ENCODE data around the gene RFX8. TPM values are rescaled to one million over a fixed set of nuclear protein-coding genes. Genes with fewer than 3 reads are reported as not detected.

Gene RFX8
- total and polyA plus RNA-seq, 2 donors (not counting 3 experiments of a cell fraction or from before 2014, with no cell fraction given), result 0.21 to 1.00 TPM

- peak; percentile 80 for FAIRE-seq
These were observed 94.5 kb downstream of the RFX8 start for GRCh38 chr2:101380376-101380775.

GRCh38 chr2:101379091-101379490, 95.8 kb downstream of the RFX8 start:
- ChIA-PET CTCF (interaction anchor here (1.4 to 6.3 kb wide), 3 partner anchors 10 to 308 kb away, joined by 3 to 41 read pairs (median 5); no protein-coding TSS in a partner anchor), POLR2A (no interaction called here)
- H3K4me1 ChIP-seq (ENCODE audit: control insufficient read depth, extremely low read depth, insufficient read depth, low read length), result peaks cover 8% of the 10 kb centered on the region
- H3K4me3 ChIP-seq (replicated peaks in 1 of 3; ENCODE audit: insufficient read depth in 1 of 3, low read depth in 1 of 3, low read length in 3 of 3), result no peak overlapping the region
- no peak overlapping the region for H2AFZ ChIP-seq (ENCODE audit: low read depth, low read length)
- no peaks in the 10 kb centered on the region for H3K9me3 ChIP-seq (replicated peaks; ENCODE audit: control insufficient read depth, insufficient read depth, low read length)
- no peak overlapping the region for H3K4me2 ChIP-seq (ENCODE audit: insufficient read depth, low read length)
- no peak overlapping the region for H3K27ac ChIP-seq (ENCODE audit: insufficient read depth, low read depth, low read length)
- TF ChIP-seq POLR2AphosphoS5 (IDR thresholded peaks at IDR 0.05; ENCODE audit: insufficient read depth, low read depth, low read length) (no peak), POLR2A (IDR thresholded peaks at IDR 0.05; ENCODE audit: low read depth, low read length) (no peak), MAX (IDR thresholded peaks at IDR 0.05; ENCODE audit: insufficient read depth, insufficient read length) (no peak), JUN (IDR thresholded peaks at IDR 0.05; ENCODE audit: borderline replicate concordance, insufficient read depth, insufficient read length, low read depth) (no peak), CTCF (IDR thresholded peaks at IDR 0.05; ENCODE audit: extremely low read depth in 1 of 2, insufficient read depth in 1 of 2, low read depth in 1 of 2, low read length in 2 of 2) (no peak), FOS (IDR thresholded peaks at IDR 0.05; ENCODE audit: borderline replicate concordance, insufficient read depth, low read length) (no peak)
- no peaks in the 10 kb centered on the region for H3K79me2 ChIP-seq (ENCODE audit: control insufficient read depth, insufficient read depth, low read length)
- FAIRE-seq (no peak), DNase-seq (ENCODE audit: low read depth, low spot score) (no peak)
- no peaks in the 10 kb centered on the region for H4K20me1 ChIP-seq (replicated peaks; ENCODE audit: control insufficient read depth, extremely low read depth, insufficient read depth, low read length)
- intact Hi-C loops (cut with micrococcal nuclease) (no loop called here), dilution Hi-C loops (cut with MboI; ENCODE audit: extremely low pct_ligation_motif_present, low sequenced_read_pairs) (no loop called here)
- H3K9me1 ChIP-seq (replicated peaks; ENCODE audit: control insufficient read depth, extremely low read depth, insufficient read depth, low read length), result no peaks in the 10 kb centered on the region
- no TSS peak for BruUV-seq (replicated peaks)
- H3K9ac ChIP-seq (replicated peaks; ENCODE audit: extremely low read depth, insufficient read depth, low read length), result no peak overlapping the region
- no peaks in the 10 kb centered on the region for H3K36me3 ChIP-seq (ENCODE audit: control insufficient read depth in 2 of 2, extremely low read depth in 1 of 2, insufficient read depth in 2 of 2, low read length in 2 of 2)
- H3K27me3 ChIP-seq (ENCODE audit: control insufficient read depth in 2 of 2, insufficient read depth in 2 of 2, low read length in 2 of 2), result peaks cover 5 to 8% of the 10 kb centered on the region in 2 experiments

More at GRCh38 chr2:101380376-101380775, 94.5 kb downstream of the RFX8 start:
- Histone ChIP-seq H3K4me2 (ENCODE audit: insufficient read depth, low read length) (no peak overlapping the region), H3K9me3 (replicated peaks; ENCODE audit: control insufficient read depth, insufficient read depth, low read length) (no peaks in the 10 kb centered on the region), H3K4me1 (ENCODE audit: control insufficient read depth, extremely low read depth, insufficient read depth, low read length) (peaks cover 8% of the 10 kb centered on the region), H3K27me3 (ENCODE audit: control insufficient read depth in 2 of 2, insufficient read depth in 2 of 2, low read length in 2 of 2) (peaks cover 11 to 12% of the 10 kb centered on the region in 2 experiments), H2AFZ (ENCODE audit: low read depth, low read length) (no peak overlapping the region), H3K27ac (ENCODE audit: insufficient read depth, low read depth, low read length) (no peak overlapping the region), H3K79me2 (ENCODE audit: control insufficient read depth, insufficient read depth, low read length) (no peaks in the 10 kb centered on the region), H3K9me1 (replicated peaks; ENCODE audit: control insufficient read depth, extremely low read depth, insufficient read depth, low read length) (no peaks in the 10 kb centered on the region), H4K20me1 (replicated peaks; ENCODE audit: control insufficient read depth, extremely low read depth, insufficient read depth, low read length) (no peaks in the 10 kb centered on the region), H3K4me3 (replicated peaks in 1 of 3; ENCODE audit: insufficient read depth in 1 of 3, low read depth in 1 of 3, low read length in 3 of 3) (no peak overlapping the region), H3K9ac (replicated peaks; ENCODE audit: extremely low read depth, insufficient read depth, low read length) (no peak overlapping the region), H3K36me3 (ENCODE audit: control insufficient read depth in 2 of 2, extremely low read depth in 1 of 2, insufficient read depth in 2 of 2, low read length in 2 of 2) (no peaks in the 10 kb centered on the region)
- ChIA-PET POLR2A (no interaction called here), CTCF (interaction anchor here (0.5 to 6.3 kb wide), 2 partner anchors 39 to 367 kb away, joined by 3 to 41 read pairs; no protein-coding TSS in a partner anchor)
- intact Hi-C loops (cut with micrococcal nuclease) (no loop called here), dilution Hi-C loops (cut with MboI; ENCODE audit: extremely low pct_ligation_motif_present, low sequenced_read_pairs) (no loop called here)
- DNase-seq (ENCODE audit: low read depth, low spot score), result peak; percentile 57
- TF ChIP-seq POLR2AphosphoS5 (IDR thresholded peaks at IDR 0.05; ENCODE audit: insufficient read depth, low read depth, low read length) (no peak), FOS (IDR thresholded peaks at IDR 0.05; ENCODE audit: borderline replicate concordance, insufficient read depth, low read length) (peak; percentile 74)
- BruUV-seq (replicated peaks), result no TSS peak

All from endothelial cell of umbilical vein (primary cell).